ENCODE results near the gene CIC.

CIC gene

DNA sequence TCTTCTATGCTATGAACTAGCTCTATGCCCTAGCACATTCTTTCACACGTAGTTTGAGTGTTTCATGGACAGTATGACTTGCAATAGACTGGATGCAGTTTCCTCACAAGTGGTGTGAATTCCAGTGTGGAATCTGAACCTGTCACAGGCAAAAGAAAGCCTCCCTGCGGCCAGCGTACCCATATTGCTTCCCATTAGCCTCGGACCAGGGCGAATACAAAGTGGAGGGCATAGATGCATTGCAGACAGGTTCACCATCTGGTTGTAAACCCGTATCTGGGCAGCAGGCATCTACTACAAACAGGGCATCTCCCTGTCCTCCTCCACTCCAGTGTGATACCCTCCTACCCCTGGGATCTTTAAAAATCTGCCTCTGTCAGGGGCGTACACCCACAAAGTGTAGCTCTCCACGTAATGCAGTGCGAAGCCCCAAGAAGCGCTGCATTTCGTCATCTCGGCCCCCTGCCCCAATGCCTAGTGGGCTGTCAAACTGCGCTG is 1.4 kb upstream of the CIC start:
- no peak for DNase-seq
- peaks cover 31% of the 10 kb centered on the region for H3K4me1 ChIP-seq (ENCODE audit: control insufficient read depth, insufficient read depth, low read depth, low read length)
- peak overlapping the region; percentile 22 to 70 for H3K4ac ChIP-seq (ENCODE audit: low read depth in 1 of 2, low read length in 2 of 2)
- H3K79me1 ChIP-seq (replicated peaks; ENCODE audit: low read length, poor library complexity, severe bottlenecking), result no peaks in the 10 kb centered on the region
- peak overlapping the region; percentile 97 for H3K9ac ChIP-seq (ENCODE audit: low read length)
- H3K18ac ChIP-seq (ENCODE audit: low read depth in 1 of 2, low read length in 2 of 2), result peak overlapping the region; percentile 84 to 88
- no peaks in the 10 kb centered on the region for H3K27me3 ChIP-seq (ENCODE audit: control insufficient read depth in 1 of 2, insufficient read depth in 1 of 2, low read length in 2 of 2)
- peak overlapping the region; percentile 1 for H2BK5ac ChIP-seq (ENCODE audit: low read depth, low read length, poor library complexity, severe bottlenecking)
- peak overlapping the region; percentile 71 for H3K27ac ChIP-seq (ENCODE audit: low read length, poor library complexity, severe bottlenecking)
- no peak overlapping the region for H3K14ac ChIP-seq (ENCODE audit: low read length in 2 of 2)
- H4K91ac ChIP-seq (ENCODE audit: low read length), result no peak overlapping the region
- peak overlapping the region in 1 of 2 experiments; percentile 77 for H3K23ac ChIP-seq (ENCODE audit: low read length in 2 of 2)
- peak overlapping the region; percentile 55 to 84 for H3K4me3 ChIP-seq (ENCODE audit: insufficient read depth in 1 of 2, low read depth in 1 of 2, low read length in 2 of 2)
- peak overlapping the region; percentile 24 for H4K8ac ChIP-seq (ENCODE audit: low read length)
- H3K36me3 ChIP-seq (ENCODE audit: control insufficient read depth in 1 of 2, insufficient read depth in 2 of 2, low read depth in 1 of 2, low read length in 2 of 2), result peaks cover 7 to 14% of the 10 kb centered on the region in 2 experiments
- H2AFZ ChIP-seq (ENCODE audit: low read depth, low read length), result peak overlapping the region; percentile 84
- H2BK120ac ChIP-seq (ENCODE audit: low read depth, low read length), result no peak overlapping the region
- peak overlapping the region; percentile 38 to 93 for H2BK12ac ChIP-seq (ENCODE audit: low read length in 2 of 2)
- H3K9me3 ChIP-seq (ENCODE audit: control insufficient read depth, low read length), result no peaks in the 10 kb centered on the region
- no peak overlapping the region for H2AK5ac ChIP-seq (ENCODE audit: low read length, severe bottlenecking)
- WGBS, result 21% methylated on average over 13 of the region's 13 CpGs
- H3K4me2 ChIP-seq (ENCODE audit: low read length, poor library complexity, severe bottlenecking), result peak overlapping the region; percentile 77
- H2BK15ac ChIP-seq (ENCODE audit: low read depth, poor library complexity, severe bottlenecking), result no peak overlapping the region

DNA sequence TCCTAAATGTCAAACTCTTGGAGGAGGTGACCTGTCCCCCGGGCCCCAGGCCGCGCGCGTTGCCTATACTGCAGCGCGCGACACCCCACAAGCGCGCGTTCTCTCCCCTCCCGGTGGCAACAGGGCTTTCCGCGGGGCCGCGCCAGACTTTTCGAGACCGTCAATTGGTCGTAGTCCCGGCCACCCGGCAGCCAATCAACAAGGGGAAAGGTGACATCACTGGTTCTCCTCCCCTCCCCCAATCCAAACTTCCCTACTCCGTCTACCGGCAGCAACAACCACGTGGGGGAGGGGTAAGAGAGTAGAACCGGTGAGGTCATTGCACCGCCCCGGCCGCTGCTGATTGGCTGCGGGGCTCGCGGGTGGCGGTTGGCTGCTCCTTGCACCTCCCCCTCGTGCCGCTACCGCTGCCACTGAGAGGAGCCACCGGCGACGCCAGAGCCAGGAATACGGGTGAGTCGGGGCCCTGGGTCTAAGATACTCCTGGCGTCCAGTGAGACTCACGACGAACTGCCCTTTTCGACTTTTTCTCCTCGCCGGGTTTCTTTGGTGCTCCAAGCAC is 829 bp upstream of the CIC start:
- peak overlapping the region; percentile 97 for H3K9ac ChIP-seq (ENCODE audit: low read length)
- H4K91ac ChIP-seq (ENCODE audit: low read length), result peak overlapping the region; percentile 81
- H3K4me1 ChIP-seq (ENCODE audit: control insufficient read depth, insufficient read depth, low read depth, low read length), result peaks cover 34% of the 10 kb centered on the region
- peak overlapping the region; percentile 70 to 96 for H3K4ac ChIP-seq (ENCODE audit: low read depth in 1 of 2, low read length in 2 of 2)
- H2BK12ac ChIP-seq (ENCODE audit: low read length in 2 of 2), result peak overlapping the region; percentile 38 to 93
- DNase-seq, result peak; percentile 100
- H3K23ac ChIP-seq (ENCODE audit: low read length in 2 of 2), result peak overlapping the region in 1 of 2 experiments; percentile 77
- H3K36me3 ChIP-seq (ENCODE audit: control insufficient read depth in 1 of 2, insufficient read depth in 2 of 2, low read depth in 1 of 2, low read length in 2 of 2), result peaks cover 11 to 19% of the 10 kb centered on the region in 2 experiments
- peak overlapping the region; percentile 99 for H2BK5ac ChIP-seq (ENCODE audit: low read depth, low read length, poor library complexity, severe bottlenecking)
- peak overlapping the region; percentile 87 for H2AFZ ChIP-seq (ENCODE audit: low read depth, low read length)
- WGBS, result under 1% methylated on average over 45 of the region's 46 CpGs
- H3K4me2 ChIP-seq (ENCODE audit: low read length, poor library complexity, severe bottlenecking), result peak overlapping the region; percentile 77
- H3K9me3 ChIP-seq (ENCODE audit: control insufficient read depth, low read length), result no peaks in the 10 kb centered on the region
- H3K79me1 ChIP-seq (replicated peaks; ENCODE audit: low read length, poor library complexity, severe bottlenecking), result no peaks in the 10 kb centered on the region
- peak overlapping the region; percentile 93 for H4K8ac ChIP-seq (ENCODE audit: low read length)
- H3K4me3 ChIP-seq (ENCODE audit: insufficient read depth in 1 of 2, low read depth in 1 of 2, low read length in 2 of 2), result peak overlapping the region; percentile 67 to 84
- no peak overlapping the region for H2AK5ac ChIP-seq (ENCODE audit: low read length, severe bottlenecking)
- peak overlapping the region; percentile 100 for H3K27ac ChIP-seq (ENCODE audit: low read length, poor library complexity, severe bottlenecking)
- peak overlapping the region in 1 of 2 experiments; percentile 93 for H3K14ac ChIP-seq (ENCODE audit: low read length in 2 of 2)
- H2BK15ac ChIP-seq (ENCODE audit: low read depth, poor library complexity, severe bottlenecking), result no peak overlapping the region
- peak overlapping the region; percentile 80 for H2BK120ac ChIP-seq (ENCODE audit: low read depth, low read length)
- no peaks in the 10 kb centered on the region for H3K27me3 ChIP-seq (ENCODE audit: control insufficient read depth in 1 of 2, insufficient read depth in 1 of 2, low read length in 2 of 2)
- peak overlapping the region; percentile 93 to 98 for H3K18ac ChIP-seq (ENCODE audit: low read depth in 1 of 2, low read length in 2 of 2)

DNA sequence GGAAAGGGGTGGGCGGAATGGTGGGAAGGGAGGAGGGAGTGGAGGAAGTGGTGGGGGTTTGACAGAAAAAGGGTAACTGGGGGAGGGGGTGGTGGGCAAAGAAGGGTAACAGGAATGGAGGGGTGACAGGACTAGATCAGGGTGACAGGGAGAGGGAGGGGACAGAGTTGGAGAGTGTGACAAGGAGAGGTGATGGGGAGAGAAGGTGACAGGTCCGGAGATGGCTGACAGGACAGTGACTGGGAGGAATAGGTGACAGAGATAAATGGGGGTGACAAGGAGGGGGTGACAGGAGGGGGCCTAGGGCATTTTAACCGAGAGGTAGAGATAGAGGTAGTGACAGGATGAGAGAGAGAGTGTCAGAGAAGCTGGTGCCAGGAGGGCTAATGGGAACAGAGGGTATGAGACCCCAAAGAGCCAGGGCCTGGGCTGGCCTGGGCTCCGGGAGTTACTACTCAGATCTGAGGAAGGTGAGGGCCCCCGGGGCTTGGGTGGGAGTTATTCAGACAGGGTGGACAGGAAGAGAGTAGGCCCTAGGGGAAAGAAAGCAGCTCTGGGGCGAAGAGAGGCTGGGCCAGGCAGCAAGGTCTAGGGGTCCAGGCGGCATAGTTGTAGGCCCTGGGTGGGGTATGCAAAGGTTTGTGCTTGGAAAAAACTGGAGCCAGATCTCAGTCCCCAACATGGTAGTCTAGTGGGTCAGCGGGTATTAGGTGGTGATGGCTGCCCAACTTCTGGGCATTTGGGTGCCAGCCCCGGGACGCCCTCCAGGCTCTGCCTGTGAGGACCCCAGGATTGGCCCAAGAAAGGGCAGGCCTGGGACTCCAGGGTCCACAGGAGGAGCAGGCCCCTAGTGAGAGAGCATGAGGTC is 660 bp downstream of the CIC start:
- peak overlapping the region; percentile 97 for H3K27ac ChIP-seq (ENCODE audit: low read length, poor library complexity, severe bottlenecking)
- H3K4me3 ChIP-seq (ENCODE audit: insufficient read depth in 1 of 2, low read depth in 1 of 2, low read length in 2 of 2), result peak overlapping the region; percentile 66 to 96
- no peaks in the 10 kb centered on the region for H3K27me3 ChIP-seq (ENCODE audit: control insufficient read depth in 1 of 2, insufficient read depth in 1 of 2, low read length in 2 of 2)
- no peak for DNase-seq
- peak overlapping the region; percentile 81 for H3K4me2 ChIP-seq (ENCODE audit: low read length, poor library complexity, severe bottlenecking)
- peak overlapping the region; percentile 95 for H2AK5ac ChIP-seq (ENCODE audit: low read length, severe bottlenecking)
- peak overlapping the region; percentile 98 for H3K9ac ChIP-seq (ENCODE audit: low read length)
- peak overlapping the region; percentile 97 for H2BK5ac ChIP-seq (ENCODE audit: low read depth, low read length, poor library complexity, severe bottlenecking)
- H2AFZ ChIP-seq (ENCODE audit: low read depth, low read length), result no peak overlapping the region
- peak overlapping the region; percentile 95 for H2BK15ac ChIP-seq (ENCODE audit: low read depth, poor library complexity, severe bottlenecking)
- peaks cover 45% of the 10 kb centered on the region for H3K4me1 ChIP-seq (ENCODE audit: control insufficient read depth, insufficient read depth, low read depth, low read length)
- H3K4ac ChIP-seq (ENCODE audit: low read depth in 1 of 2, low read length in 2 of 2), result peak overlapping the region; percentile 92 to 96
- peak overlapping the region; percentile 99 for H2BK120ac ChIP-seq (ENCODE audit: low read depth, low read length)
- H3K36me3 ChIP-seq (ENCODE audit: control insufficient read depth in 1 of 2, insufficient read depth in 2 of 2, low read depth in 1 of 2, low read length in 2 of 2), result peaks cover 26 to 34% of the 10 kb centered on the region in 2 experiments
- no peaks in the 10 kb centered on the region for H3K9me3 ChIP-seq (ENCODE audit: control insufficient read depth, low read length)
- peak overlapping the region; percentile 94 for H4K91ac ChIP-seq (ENCODE audit: low read length)
- peak overlapping the region; percentile 91 for H4K8ac ChIP-seq (ENCODE audit: low read length)
- H3K23ac ChIP-seq (ENCODE audit: low read length in 2 of 2), result no peak overlapping the region
- peak overlapping the region; percentile 55 to 92 for H2BK12ac ChIP-seq (ENCODE audit: low read length in 2 of 2)
- H3K79me1 ChIP-seq (replicated peaks; ENCODE audit: low read length, poor library complexity, severe bottlenecking), result peaks cover 2% of the 10 kb centered on the region
- 67% methylated on average over 10 of the region's 10 CpGs for WGBS
- peak overlapping the region in 1 of 2 experiments; percentile 53 for H3K14ac ChIP-seq (ENCODE audit: low read length in 2 of 2)
- peak overlapping the region; percentile 79 to 87 for H3K18ac ChIP-seq (ENCODE audit: low read depth in 1 of 2, low read length in 2 of 2)

Measured in mesenchymal stem cell (in vitro differentiated cells and primary cell).